ENCODE measurements around the gene FARP1. TPM values are rescaled to one million over a fixed set of nuclear protein-coding genes. Genes with fewer than 3 reads are reported as not detected.

The FARP1 gene
- total RNA-seq, 4 donors from 2014 or later: 103 to 172 (median 129) TPM

GRCh38 chr13:98118865-98119264 lies 24.0 kb upstream of the FARP1 start:
- Histone ChIP-seq H3K9me3 (no peaks in the 10 kb centered on the region), H3K4me3 (replicated peaks in 1 of 3) (no peak overlapping the region), H3K36me3 (no peaks in the 10 kb centered on the region), H3K27ac (no peak overlapping the region), H3K27me3 (no peaks in the 10 kb centered on the region), H3K4me1 (no peaks in the 10 kb centered on the region)
- no peak for DNase-seq
- intact Hi-C loops (cut with DNase I): no loop called here
- no peak for TF ChIP-seq POLR2A (IDR thresholded peaks at IDR 0.05)
- no peak for TF ChIP-seq CTCF (IDR thresholded peaks at IDR 0.05)

GRCh38 chr13:98123176-98123575 lies 19.7 kb upstream of the FARP1 start:
- Histone ChIP-seq H3K36me3 (no peaks in the 10 kb centered on the region), H3K4me3 (replicated peaks in 1 of 3) (no peak overlapping the region), H3K9me3 (no peaks in the 10 kb centered on the region), H3K27ac (no peak overlapping the region), H3K27me3 (no peaks in the 10 kb centered on the region), H3K4me1 (no peaks in the 10 kb centered on the region)
- intact Hi-C loops (cut with DNase I): no loop called here
- no peak for DNase-seq
- TF ChIP-seq POLR2A (IDR thresholded peaks at IDR 0.05) (no peak), CTCF (IDR thresholded peaks at IDR 0.05) (no peak)
- 84 to 86% methylated on average over 1 of the region's 1 CpG for WGBS, 2 donors

GRCh38 chr13:98129059-98129746 lies 13.7 kb upstream of the FARP1 start:
- Histone ChIP-seq H3K27me3 (no peaks in the 10 kb centered on the region), H3K4me1 (no peaks in the 10 kb centered on the region), H3K9me3 (no peaks in the 10 kb centered on the region), H3K27ac (no peak overlapping the region), H3K36me3 (no peaks in the 10 kb centered on the region), H3K4me3 (replicated peaks in 1 of 3) (no peak overlapping the region)
- no peak for TF ChIP-seq CTCF (IDR thresholded peaks at IDR 0.05)
- no peak for DNase-seq
- WGBS, 2 donors: 96 to 99% methylated on average over 5 of the region's 5 CpGs
- intact Hi-C loops (cut with DNase I): no loop called here

GRCh38 chr13:98133946-98134345 lies 8.9 kb upstream of the FARP1 start:
- no peaks in the 10 kb centered on the region for H3K4me1 ChIP-seq
- TF ChIP-seq POLR2A (IDR thresholded peaks at IDR 0.05) (no peak), CTCF (IDR thresholded peaks at IDR 0.05) (no peak)
- DNase-seq: no peak
- no peaks in the 10 kb centered on the region for H3K27me3 ChIP-seq
- H3K4me3 ChIP-seq (replicated peaks in 1 of 3): no peak overlapping the region
- intact Hi-C loops (cut with DNase I): loop anchor here (10.0 kb wide), 1 partner anchor 279 kb away; no protein-coding TSS in a partner anchor
- no peak overlapping the region for H3K27ac ChIP-seq
- no peaks in the 10 kb centered on the region for H3K9me3 ChIP-seq
- H3K36me3 ChIP-seq: no peaks in the 10 kb centered on the region
- WGBS, 2 donors: 46 to 67% methylated on average over 3 of the region's 3 CpGs

GRCh38 chr13:98134901-98135300 lies 8.0 kb upstream of the FARP1 start:
- H3K27me3 ChIP-seq: no peaks in the 10 kb centered on the region
- no peak for DNase-seq
- WGBS, 2 donors: 96 to 100% methylated on average over 1 of the region's 1 CpG
- TF ChIP-seq POLR2A (IDR thresholded peaks at IDR 0.05) (no peak), CTCF (IDR thresholded peaks at IDR 0.05) (no peak)
- no peaks in the 10 kb centered on the region for H3K36me3 ChIP-seq
- H3K4me3 ChIP-seq (replicated peaks in 1 of 3): no peak overlapping the region
- intact Hi-C loops (cut with DNase I): loop anchor here (10.0 kb wide), 1 partner anchor 280 kb away; no protein-coding TSS in a partner anchor
- no peaks in the 10 kb centered on the region for H3K4me1 ChIP-seq
- H3K9me3 ChIP-seq: no peaks in the 10 kb centered on the region
- no peak overlapping the region for H3K27ac ChIP-seq
